Colonic mucosa (tissue), 4 donors: Measurements from ENCODE around the gene GREB1. TPM values are rescaled to one million over a fixed set of nuclear protein-coding genes. Genes with fewer than 3 reads are reported as not detected.
A peak's percentile ranks its signal among the peaks of the same experiment; 100 is the strongest.

Experiments
- DNase-seq: peaks from one replicate; pipeline ENCODE4 v3.0.0-alpha.2; 2020
- H3K27ac ChIP-seq: fragments of 200-600 bp; one replicate; pipeline ENCODE4 v1.8.0; 2021
- H3K27me3 ChIP-seq: fragments of 200-600 bp; one replicate; pipeline ENCODE4 v1.8.0; 2021
- H3K36me3 ChIP-seq: fragments of 200-600 bp; one replicate; pipeline ENCODE4 v1.8.0; 2021
- H3K4me1 ChIP-seq: fragments of 200-600 bp; one replicate; pipeline ENCODE4 v1.8.0; 2021; ENCODE audit warnings: mild to moderate bottlenecking
- H3K4me3 ChIP-seq: fragments of 200-600 bp; one replicate; pipeline ENCODE4 v1.8.0; 2021
- H3K9ac ChIP-seq, 2 donors: one replicate each; pipeline ENCODE4 v1.7.0; 2013; ENCODE audit warnings: control low read depth in 2 of 2, low read depth in 2 of 2, low read length in 2 of 2
- H3K9me3 ChIP-seq: fragments of 200-600 bp; one replicate; pipeline ENCODE4 v1.8.0; 2021
- CTCF ChIP-seq: fragments of 200-600 bp; IDR thresholded peaks from one replicate; pipeline ENCODE4 v1.8.0; 2022; ENCODE audit warnings: antibody characterized with exemption, mild to moderate bottlenecking
- intact Hi-C: fragments of 100-400 bp; cut with DNase I; formaldehyde crosslinking; loops from one replicate; pipeline ENCODE4 v1.14.1; 2022
- total RNA-seq, 2 donors: library from RNA; stranded (reverse); fragmentation: NEBNext Ultra II Directional in 1 of 2; extraction: Animal tissue kit (Norgen Biotek cat#: 25700) in 1 of 2; gene quantifications; one replicate each; pipeline ENCODE4 v1.2.1, GENCODE V29; 2021
- donor health status: healthy.
- donor health status: DM: no; HTN: no; CAD: no.
- donor health status: DM: no; HTN: no; CAD: no.

GREB1 gene
- total RNA-seq, 2 donors from 2014 or later, result 0.77 to 1.1 TPM

- no peak overlapping the region for H3K4me3 ChIP-seq
- H3K36me3 ChIP-seq, result no peaks in the 10 kb centered on the region
- no peaks in the 10 kb centered on the region for H3K9me3 ChIP-seq
- intact Hi-C loops, result no loop called here
- H3K4me1 ChIP-seq, result no peaks in the 10 kb centered on the region
- no peak overlapping the region for H3K9ac ChIP-seq
- no peak overlapping the region for H3K27ac ChIP-seq
- DNase-seq, result no peak
- TF ChIP-seq CTCF, result no peak
- no peaks in the 10 kb centered on the region for H3K27me3 ChIP-seq
These were observed 147.3 kb downstream of the GREB1 start for GRCh38 chr2:11680901-11681721.

GRCh38 chr2:11681722-11682589 is 148.1 kb downstream of the GREB1 start:
- Histone ChIP-seq H3K27me3 (no peaks in the 10 kb centered on the region), H3K9me3 (no peaks in the 10 kb centered on the region), H3K4me1 (no peaks in the 10 kb centered on the region), H3K36me3 (no peaks in the 10 kb centered on the region), H3K9ac (no peak overlapping the region), H3K27ac (no peak overlapping the region), H3K4me3 (no peak overlapping the region)
- TF ChIP-seq CTCF, result peak; percentile 72
- intact Hi-C loops, result no loop called here
- peak; percentile 37 for DNase-seq

- H3K27ac ChIP-seq, result no peak overlapping the region
- no peak for TF ChIP-seq CTCF
- H3K36me3 ChIP-seq, result no peaks in the 10 kb centered on the region
- H3K4me1 ChIP-seq, result no peaks in the 10 kb centered on the region
- H3K4me3 ChIP-seq, result no peak overlapping the region
- no peak overlapping the region for H3K9ac ChIP-seq
- DNase-seq, result no peak
- intact Hi-C loops, result no loop called here
- H3K27me3 ChIP-seq, result no peaks in the 10 kb centered on the region
- H3K9me3 ChIP-seq, result no peaks in the 10 kb centered on the region
These were observed 148.7 kb downstream of the GREB1 start for GRCh38 chr2:11682590-11682915.

- no peak overlapping the region for H3K27ac ChIP-seq
- intact Hi-C loops, result no loop called here
- no peak overlapping the region for H3K9ac ChIP-seq
- H3K36me3 ChIP-seq, result no peaks in the 10 kb centered on the region
- TF ChIP-seq CTCF, result no peak
- H3K27me3 ChIP-seq, result no peaks in the 10 kb centered on the region
- H3K4me3 ChIP-seq, result no peak overlapping the region
- peaks cover 6% of the 10 kb centered on the region for H3K4me1 ChIP-seq
- no peak for DNase-seq
- no peaks in the 10 kb centered on the region for H3K9me3 ChIP-seq
These were observed 149.6 kb downstream of the GREB1 start for GRCh38 chr2:11683476-11683875.

GRCh38 chr2:11683966-11684365 is 150.1 kb downstream of the GREB1 start:
- intact Hi-C loops, result no loop called here
- Histone ChIP-seq H3K27ac (no peak overlapping the region), H3K9ac (no peak overlapping the region), H3K9me3 (no peaks in the 10 kb centered on the region), H3K4me1 (peaks cover 6% of the 10 kb centered on the region), H3K36me3 (no peaks in the 10 kb centered on the region), H3K4me3 (no peak overlapping the region), H3K27me3 (no peaks in the 10 kb centered on the region)
- DNase-seq, result no peak
- TF ChIP-seq CTCF, result no peak
